ENCODE data around the gene OR4A15. TPM values are rescaled to one million over a fixed set of nuclear protein-coding genes. Genes with fewer than 3 reads are reported as not detected.

The OR4A15 gene
- not detected for total RNA-seq
- long read RNA-seq = 0 reads

GRCh38 chr11:55367674-55368073, at the start of gene OR4A15:
OR4A15 (plus strand) TSS chr11:55367974; CDS start chr11:55367974, 0 bp downstream.
- intact Hi-C loops (cut with DNase I, micrococcal nuclease) = no loop called here
- DNase-seq (no peak), ATAC-seq (no peak)

GRCh38 chr11:55324500-55324899, 43.3 kb upstream of the OR4A15 start:
- ATAC-seq = no peak
- no peak for DNase-seq
- intact Hi-C loops (cut with DNase I, micrococcal nuclease) = no loop called here

GRCh38 chr11:55342901-55343300, 24.9 kb upstream of the OR4A15 start, which contains the start of gene OR4A16:
OR4A16 (plus strand) TSS chr11:55343201; CDS start chr11:55343201, 0 bp downstream.
- DNase-seq (no peak), ATAC-seq (no peak)
- intact Hi-C loops (cut with DNase I, micrococcal nuclease) = no loop called here

- ATAC-seq (no peak), DNase-seq (no peak)
- intact Hi-C loops (cut with DNase I, micrococcal nuclease) = no loop called here
Observed at GRCh38 chr11:55345306-55345705, 22.5 kb upstream of the OR4A15 start.

- intact Hi-C loops (cut with DNase I, micrococcal nuclease) = no loop called here
- DNase-seq (no peak), ATAC-seq (no peak)
Observed at GRCh38 chr11:55349032-55349431, 18.7 kb upstream of the OR4A15 start.

- intact Hi-C loops (cut with DNase I, micrococcal nuclease) = no loop called here
- ATAC-seq (no peak), DNase-seq (no peak)
Observed at GRCh38 chr11:55357560-55358184, 10.1 kb upstream of the OR4A15 start.

GRCh38 chr11:55401011-55401410, 33.2 kb downstream of the OR4A15 start:
- ATAC-seq = no peak
- DNase-seq = no peak
- intact Hi-C loops (cut with DNase I, micrococcal nuclease) = no loop called here

Other genes with a start within 250 kb of the OR4A15 start
- not detected for gene TRIM48, start 105.8 kb upstream of the OR4A15 start, total RNA-seq
- gene OR4A16, start 24.8 kb upstream of the OR4A15 start, total RNA-seq = not detected
- gene OR4C15, start 186.5 kb downstream of the OR4A15 start, total RNA-seq = not detected
- not detected for gene OR4C16, start 204.2 kb downstream of the OR4A15 start, total RNA-seq
- not detected for gene OR4C11, start 239.7 kb downstream of the OR4A15 start, total RNA-seq